DOHH2 (cell line): ENCODE measurements around the gene CA4.

ENCODE experiments used
- H3F3A ChIP-seq: fragments of 200-600 bp; sonication (generic), shearing (Covaris generic); 2 replicates; pipeline ENCODE4 v1.6.0; 2016; ENCODE audit warnings: antibody characterized with exemption, mild to moderate bottlenecking; ENCODE audit not compliant: control insufficient read depth, insufficient read depth
- H3K27ac ChIP-seq: fragments of 200-600 bp; sonication (generic); 2 replicates; pipeline ENCODE4 v1.5.1; 2014; ENCODE audit warnings: low read depth, mild to moderate bottlenecking, low read length, moderate library complexity
- H3K27me3 ChIP-seq: fragments of 200-600 bp; sonication (generic); 2 replicates; pipeline ENCODE4 v1.6.1; 2014; ENCODE audit warnings: mild to moderate bottlenecking, low read length, mixed read lengths; ENCODE audit not compliant: control insufficient read depth
- H3K36me3 ChIP-seq: fragments of 200-600 bp; sonication (generic); 2 replicates; pipeline ENCODE4 v1.6.1; 2014; ENCODE audit warnings: mild to moderate bottlenecking, low read length, moderate library complexity, mixed read lengths; ENCODE audit not compliant: control insufficient read depth
- H3K4me1 ChIP-seq: fragments of 200-600 bp; sonication (generic); 2 replicates; pipeline ENCODE4 v1.6.1; 2014; ENCODE audit warnings: mild to moderate bottlenecking, low read length, mixed read lengths; ENCODE audit not compliant: control insufficient read depth
- H3K4me2 ChIP-seq: fragments of 200-600 bp; sonication (generic); 2 replicates; pipeline ENCODE4 v1.6.0; 2014; ENCODE audit warnings: mild to moderate bottlenecking, low read length, moderate library complexity
- H3K4me3 ChIP-seq: fragments of 200-600 bp; sonication (generic); 2 replicates; pipeline ENCODE4 v1.5.1; 2014; ENCODE audit warnings: mild to moderate bottlenecking, low read length, mixed read lengths
- H3K79me2 ChIP-seq: fragments of 200-600 bp; sonication (generic); 2 replicates; pipeline ENCODE4 v1.6.1; 2014; ENCODE audit warnings: mild to moderate bottlenecking, low read length, mixed read lengths; ENCODE audit not compliant: control insufficient read depth
- H3K9me2 ChIP-seq: fragments of 200-600 bp; sonication (generic); replicated peaks from 2 replicates; pipeline ENCODE4 v1.6.1; 2014; ENCODE audit warnings: mild to moderate bottlenecking, low read length, mixed read lengths; ENCODE audit not compliant: control insufficient read depth
- H3K9me3 ChIP-seq: fragments of 200-600 bp; sonication (generic); 2 replicates; pipeline ENCODE4 v1.6.1; 2014; ENCODE audit warnings: antibody characterized with exemption, low read length, mixed read lengths; ENCODE audit not compliant: control insufficient read depth, insufficient read depth
- H4K20me1 ChIP-seq: fragments of 200-600 bp; sonication (generic); 2 replicates; pipeline ENCODE4 v1.6.0; 2014; ENCODE audit warnings: low read depth, mild to moderate bottlenecking, antibody characterized with exemption, low read length, moderate library complexity; ENCODE audit not compliant: control insufficient read depth, insufficient read depth
- EZH2phosphoT487 ChIP-seq: fragments of 200-600 bp; sonication (generic); IDR thresholded peaks from 2 replicates; pipeline ENCODE4 v1.6.1; 2017; ENCODE audit warnings: borderline replicate concordance, mild to moderate bottlenecking, antibody characterized with exemption, low read length, moderate library complexity, mixed read lengths
- TF ChIP-seq, protein P1 (sequence below): fragments of 200-600 bp; sonication (generic); IDR thresholded peaks from one replicate; pipeline ENCODE4 v1.5.1; 2014; ENCODE audit warnings: antibody characterized with exemption, mild to moderate bottlenecking, low read depth, low read length; ENCODE audit not compliant: poor library complexity, severe bottlenecking

CA4 gene

DNA sequence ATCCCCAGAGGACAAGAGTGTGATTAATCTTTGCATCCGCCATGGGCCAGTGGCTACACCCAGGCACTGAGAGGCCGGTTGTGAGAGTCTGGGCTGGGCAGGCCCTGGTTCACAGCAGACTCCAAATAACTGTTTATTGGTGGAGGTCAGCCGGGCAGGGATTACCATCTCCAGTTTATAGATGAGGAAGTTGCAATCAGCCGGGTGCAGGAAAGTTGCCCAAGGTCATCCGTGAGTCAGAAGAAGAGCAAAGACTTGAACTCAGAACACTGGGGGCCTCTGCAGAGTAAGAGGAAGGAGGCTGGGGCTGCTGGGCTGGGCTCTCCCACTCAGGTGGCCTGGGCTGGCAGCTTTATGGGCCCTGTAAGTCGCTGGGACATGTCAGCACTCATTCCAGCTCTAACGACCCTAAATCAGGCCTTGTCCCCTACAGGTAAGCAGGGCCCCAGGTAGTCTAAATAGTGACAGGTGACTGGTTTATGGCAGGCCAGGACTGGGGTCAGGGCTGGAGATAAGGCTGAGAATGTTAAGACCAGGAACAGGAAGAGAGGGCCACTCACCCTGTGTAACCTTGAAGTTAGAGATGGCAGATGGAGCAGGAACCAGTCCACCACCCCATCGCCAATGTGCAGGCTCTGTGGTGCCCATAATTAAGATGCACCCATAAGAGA lies 2.1 kb upstream of the CA4 start:
- Histone ChIP-seq H3K9me3 (no peaks in the 10 kb centered on the region), H4K20me1 (no peaks in the 10 kb centered on the region), H3K4me1 (peaks cover 19% of the 10 kb centered on the region), H3K27ac (no peak overlapping the region), H3K27me3 (peaks cover 45% of the 10 kb centered on the region), H3K4me3 (no peak overlapping the region), H3K4me2 (no peak overlapping the region), H3K36me3 (no peaks in the 10 kb centered on the region), H3F3A (no peaks in the 10 kb centered on the region), H3K9me2 (no peaks in the 10 kb centered on the region), H3K79me2 (no peaks in the 10 kb centered on the region)
- TF ChIP-seq EZH2phosphoT487, result no peak
- TF ChIP-seq, protein P1, sequence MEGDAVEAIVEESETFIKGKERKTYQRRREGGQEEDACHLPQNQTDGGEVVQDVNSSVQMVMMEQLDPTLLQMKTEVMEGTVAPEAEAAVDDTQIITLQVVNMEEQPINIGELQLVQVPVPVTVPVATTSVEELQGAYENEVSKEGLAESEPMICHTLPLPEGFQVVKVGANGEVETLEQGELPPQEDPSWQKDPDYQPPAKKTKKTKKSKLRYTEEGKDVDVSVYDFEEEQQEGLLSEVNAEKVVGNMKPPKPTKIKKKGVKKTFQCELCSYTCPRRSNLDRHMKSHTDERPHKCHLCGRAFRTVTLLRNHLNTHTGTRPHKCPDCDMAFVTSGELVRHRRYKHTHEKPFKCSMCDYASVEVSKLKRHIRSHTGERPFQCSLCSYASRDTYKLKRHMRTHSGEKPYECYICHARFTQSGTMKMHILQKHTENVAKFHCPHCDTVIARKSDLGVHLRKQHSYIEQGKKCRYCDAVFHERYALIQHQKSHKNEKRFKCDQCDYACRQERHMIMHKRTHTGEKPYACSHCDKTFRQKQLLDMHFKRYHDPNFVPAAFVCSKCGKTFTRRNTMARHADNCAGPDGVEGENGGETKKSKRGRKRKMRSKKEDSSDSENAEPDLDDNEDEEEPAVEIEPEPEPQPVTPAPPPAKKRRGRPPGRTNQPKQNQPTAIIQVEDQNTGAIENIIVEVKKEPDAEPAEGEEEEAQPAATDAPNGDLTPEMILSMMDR, result no peak

DNA sequence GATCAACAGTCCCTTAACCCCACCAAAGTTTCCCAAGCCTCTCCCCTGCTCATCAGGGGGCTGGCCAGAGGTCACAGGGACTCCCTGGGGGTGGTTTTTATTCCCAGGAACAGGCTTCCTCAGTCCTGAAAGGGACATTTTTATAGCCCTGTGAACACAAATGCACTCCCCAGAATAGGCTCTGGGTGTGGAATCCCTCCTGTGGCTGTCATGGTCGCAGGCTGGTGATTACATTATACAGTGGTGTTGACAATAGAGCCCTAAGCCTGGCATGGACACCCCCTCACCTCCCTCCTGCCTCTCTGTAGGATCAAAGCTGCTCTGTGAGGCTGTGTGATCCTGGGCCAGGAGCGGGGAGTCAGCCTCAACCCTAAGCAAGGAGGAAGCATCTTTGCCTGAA lies 1.4 kb upstream of the CA4 start:
- peaks cover 41% of the 10 kb centered on the region for H3K27me3 ChIP-seq

GRCh38 chr17:60151355-60151754 lies 1.6 kb downstream of the CA4 start:
- Histone ChIP-seq H3K27me3 (peaks cover 39% of the 10 kb centered on the region), H3K9me3 (no peaks in the 10 kb centered on the region), H3K4me3 (no peak overlapping the region), H3K79me2 (no peaks in the 10 kb centered on the region), H3K27ac (no peak overlapping the region), H3K36me3 (no peaks in the 10 kb centered on the region), H3K4me2 (peak overlapping the region; percentile 41), H3K4me1 (peaks cover 11% of the 10 kb centered on the region), H3K9me2 (no peaks in the 10 kb centered on the region), H3F3A (no peaks in the 10 kb centered on the region), H4K20me1 (no peaks in the 10 kb centered on the region)
- no peak for TF ChIP-seq EZH2phosphoT487
- TF ChIP-seq, protein P1, result no peak

More for the DNA sequence above, 1.4 kb upstream of the CA4 start:
- Histone ChIP-seq H4K20me1 (no peaks in the 10 kb centered on the region), H3F3A (no peaks in the 10 kb centered on the region), H3K9me2 (no peaks in the 10 kb centered on the region), H3K36me3 (no peaks in the 10 kb centered on the region), H3K4me1 (peaks cover 13% of the 10 kb centered on the region), H3K79me2 (no peaks in the 10 kb centered on the region), H3K4me2 (no peak overlapping the region), H3K4me3 (no peak overlapping the region), H3K9me3 (no peaks in the 10 kb centered on the region), H3K27ac (no peak overlapping the region)
- no peak for TF ChIP-seq EZH2phosphoT487
- TF ChIP-seq, protein P1, result no peak
